PC-9 (cell line): ENCODE data around the gene TUBB2B. TPM values are rescaled to one million over a fixed set of nuclear protein-coding genes. Genes with fewer than 3 reads are reported as not detected.

Experiments used
- BruUV-seq: library from RNA; stranded (reverse); fragments of 400-500 nt; replicated peaks from 2 replicates; lab custom pipeline; 2021; lab: Mats Ljungman, UMichigan
- CTCF ChIA-PET: fragments of 300-600 bp; sonication (Branson Sonifier 250); formaldehyde crosslinking; loops from one replicate; lab custom pipeline; 2022; ENCODE audit warnings: antibody characterized with exemption; lab: Charles Lee
- POLR2A ChIA-PET: fragments of 300-600 bp; sonication (Branson Sonifier 250); formaldehyde crosslinking; loops from one replicate; lab custom pipeline; 2022; ENCODE audit warnings: antibody characterized with exemption; ENCODE audit not compliant: unreplicated experiment; lab: Charles Lee
- DNase-seq, 2 experiments: peaks; one replicate each; pipeline versions ENCODE4 v3.0.0 to v3.0.0-alpha.2; 2015 to 2022; ENCODE audit warnings: mixed read lengths in 1 of 2
- H2AFZ ChIP-seq: fragments of 200-600 bp; sonication (generic); 2 replicates; pipeline ENCODE4 v1.8.1; 2017; ENCODE audit warnings: antibody characterized with exemption
- H3F3A ChIP-seq: fragments of 200-600 bp; sonication (generic); 2 replicates; pipeline ENCODE4 v1.8.1; 2017; ENCODE audit warnings: antibody characterized with exemption, mild to moderate bottlenecking, low read depth; ENCODE audit not compliant: insufficient read depth
- H3K27ac ChIP-seq: fragments of 200-600 bp; sonication (generic); 2 replicates; pipeline ENCODE4 v1.6.1; 2016; ENCODE audit warnings: mixed run types
- H3K27me3 ChIP-seq: fragments of 200-600 bp; sonication (generic); 2 replicates; pipeline ENCODE4 v1.6.1; 2016; ENCODE audit warnings: low read depth, mixed run types; ENCODE audit not compliant: insufficient read depth
- H3K36me3 ChIP-seq: fragments of 200-600 bp; sonication (generic); 2 replicates; pipeline ENCODE4 v1.6.1; 2016; ENCODE audit warnings: low read depth, mixed run types
- H3K4me1 ChIP-seq: fragments of 200-600 bp; sonication (generic); replicated peaks from 2 replicates; pipeline ENCODE4 v1.6.1; 2016; ENCODE audit warnings: mixed run types; ENCODE audit not compliant: insufficient read depth
- H3K4me2 ChIP-seq: fragments of 200-600 bp; sonication (generic); 2 replicates; pipeline ENCODE4 v1.6.1; 2017; ENCODE audit warnings: mixed run types
- H3K4me3 ChIP-seq: fragments of 200-600 bp; sonication (generic); 2 replicates; pipeline ENCODE4 v1.6.1; 2016; ENCODE audit warnings: mixed run types
- H3K79me2 ChIP-seq: fragments of 200-600 bp; sonication (generic); 2 replicates; pipeline ENCODE4 v1.6.1; 2017; ENCODE audit warnings: low read depth, mixed run types
- H3K9me2 ChIP-seq: fragments of 200-600 bp; sonication (generic); 2 replicates; pipeline ENCODE4 v1.8.1; 2017; ENCODE audit warnings: mild to moderate bottlenecking; ENCODE audit not compliant: insufficient read depth
- H3K9me3 ChIP-seq: fragments of 200-600 bp; sonication (generic); 2 replicates; pipeline ENCODE4 v1.8.1; 2016; ENCODE audit warnings: low read depth; ENCODE audit not compliant: insufficient read depth
- H4K20me1 ChIP-seq: fragments of 200-600 bp; sonication (generic); 2 replicates; pipeline ENCODE4 v1.8.1; 2017; ENCODE audit not compliant: insufficient read depth
- EZH2 ChIP-seq: fragments of 200-600 bp; sonication (generic); IDR thresholded peaks from 2 replicates; pipeline ENCODE4 v1.8.0; 2017; ENCODE audit warnings: antibody characterized with exemption, low read depth
- intact Hi-C: fragments of 100-400 bp; cut with micrococcal nuclease; formaldehyde crosslinking; loops from one replicate; pipeline ENCODE4 v1.10.0; 2022; ENCODE audit not compliant: unreplicated experiment
- total RNA-seq: library from RNA; stranded (reverse); gene quantifications from 2 replicates; pipeline ENCODE4 v1.2.3, GENCODE V29; 2021
- TF ChIP-seq, protein P1 (sequence below): fragments of 200-600 bp; sonication (generic); conservative IDR thresholded peaks from 2 replicates; pipeline ENCODE4 v1.6.1; 2017; ENCODE audit warnings: mixed run types, antibody characterized with exemption, mild to moderate bottlenecking, moderate library complexity

Gene TUBB2B
- total RNA-seq, 1 experiment from 2014 or later: 1.3 TPM

DNA sequence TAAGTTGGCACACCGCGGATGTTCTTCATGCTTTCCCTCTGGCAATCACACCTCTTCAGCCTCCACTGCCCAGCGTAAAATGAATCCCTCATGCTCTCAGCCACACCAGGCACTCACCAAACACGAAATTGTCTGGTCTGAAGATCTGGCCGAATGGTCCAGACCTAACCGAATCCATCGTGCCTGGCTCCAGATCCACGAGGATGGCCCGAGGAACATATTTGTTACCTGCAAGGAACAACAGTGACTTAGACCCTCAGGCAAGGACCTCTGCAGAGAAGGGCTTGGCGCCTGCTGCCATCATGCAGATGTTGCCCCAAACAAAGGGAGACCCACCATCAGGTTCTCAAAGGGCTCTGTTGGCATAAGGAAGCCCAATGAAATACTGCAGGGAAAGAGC lies 1.4 kb downstream of the TUBB2B start:
- no peaks in the 10 kb centered on the region for H4K20me1 ChIP-seq
- no peak overlapping the region for H3K27ac ChIP-seq
- intact Hi-C loops: no loop called here
- no TSS peak for BruUV-seq
- no peaks in the 10 kb centered on the region for H3K79me2 ChIP-seq
- H3K9me2 ChIP-seq: no peaks in the 10 kb centered on the region
- CTCF ChIA-PET: no interaction called here
- peak overlapping the region; percentile 62; the same call in 1 of the 2 replicates for H3K4me3 ChIP-seq
- H3K36me3 ChIP-seq: no peaks in the 10 kb centered on the region
- DNase-seq: no peak
- TF ChIP-seq, protein P1, sequence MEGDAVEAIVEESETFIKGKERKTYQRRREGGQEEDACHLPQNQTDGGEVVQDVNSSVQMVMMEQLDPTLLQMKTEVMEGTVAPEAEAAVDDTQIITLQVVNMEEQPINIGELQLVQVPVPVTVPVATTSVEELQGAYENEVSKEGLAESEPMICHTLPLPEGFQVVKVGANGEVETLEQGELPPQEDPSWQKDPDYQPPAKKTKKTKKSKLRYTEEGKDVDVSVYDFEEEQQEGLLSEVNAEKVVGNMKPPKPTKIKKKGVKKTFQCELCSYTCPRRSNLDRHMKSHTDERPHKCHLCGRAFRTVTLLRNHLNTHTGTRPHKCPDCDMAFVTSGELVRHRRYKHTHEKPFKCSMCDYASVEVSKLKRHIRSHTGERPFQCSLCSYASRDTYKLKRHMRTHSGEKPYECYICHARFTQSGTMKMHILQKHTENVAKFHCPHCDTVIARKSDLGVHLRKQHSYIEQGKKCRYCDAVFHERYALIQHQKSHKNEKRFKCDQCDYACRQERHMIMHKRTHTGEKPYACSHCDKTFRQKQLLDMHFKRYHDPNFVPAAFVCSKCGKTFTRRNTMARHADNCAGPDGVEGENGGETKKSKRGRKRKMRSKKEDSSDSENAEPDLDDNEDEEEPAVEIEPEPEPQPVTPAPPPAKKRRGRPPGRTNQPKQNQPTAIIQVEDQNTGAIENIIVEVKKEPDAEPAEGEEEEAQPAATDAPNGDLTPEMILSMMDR: no peak
- TF ChIP-seq EZH2: no peak
- no peaks in the 10 kb centered on the region for H3K9me3 ChIP-seq
- 0 out of 2 replicates have a peak, but pooled peaks cover 4% of the 10 kb centered on the region for H3K4me1 ChIP-seq
- no peaks in the 10 kb centered on the region for H3F3A ChIP-seq
- H3K27me3 ChIP-seq: no peaks in the 10 kb centered on the region
- peak overlapping the region; percentile 80 for H3K4me2 ChIP-seq
- POLR2A ChIA-PET: no interaction called here
- H2AFZ ChIP-seq: no peak overlapping the region

DNA sequence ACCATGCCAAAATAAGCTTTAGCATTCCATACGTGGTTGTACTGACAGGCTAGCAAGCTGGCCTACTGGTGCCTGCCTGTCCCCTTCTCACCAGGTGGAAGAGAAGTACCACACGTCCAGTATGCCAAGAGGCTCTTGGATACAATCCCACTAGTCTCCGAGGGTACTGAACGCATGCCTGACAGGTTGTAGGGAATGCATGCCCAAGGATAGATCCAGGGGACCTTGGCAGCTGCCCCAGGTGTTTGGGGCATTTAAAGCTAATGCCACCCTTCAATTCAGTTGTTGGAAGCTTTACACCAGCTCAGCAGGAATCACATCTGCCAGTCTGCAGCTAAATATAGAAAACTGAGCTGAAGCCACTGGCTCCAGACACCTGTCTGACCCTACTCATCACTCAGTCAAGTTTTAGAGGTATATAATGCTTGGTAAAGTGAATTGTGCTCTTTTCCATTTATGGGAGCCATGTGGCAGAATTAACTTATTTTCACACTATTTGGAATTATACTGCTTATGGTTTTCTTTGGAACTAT lies 4.9 kb downstream of the TUBB2B start:
- intact Hi-C loops: no loop called here
- H4K20me1 ChIP-seq: no peaks in the 10 kb centered on the region

DNA sequence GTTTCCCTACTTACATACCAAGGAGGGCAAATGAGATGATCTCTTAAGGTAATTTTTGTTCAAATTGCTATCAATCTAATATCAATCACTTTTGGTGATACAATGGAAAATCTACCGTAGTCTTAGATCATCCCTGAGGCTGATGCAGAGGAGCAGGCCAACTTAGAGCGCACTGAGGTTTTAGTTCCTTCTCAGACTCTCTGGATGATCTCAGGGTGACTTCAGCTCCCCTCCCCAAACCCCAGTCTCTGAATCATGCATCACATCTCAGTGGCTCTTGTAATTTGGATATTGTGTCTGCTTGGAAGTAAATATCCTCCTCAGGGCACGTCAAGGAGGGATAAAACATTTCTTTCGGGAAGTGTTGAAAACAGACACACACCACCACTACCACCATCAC lies 5.9 kb downstream of the TUBB2B start:
- no peaks in the 10 kb centered on the region for H3K9me2 ChIP-seq
- TF ChIP-seq, protein P1: no peak
- no peak for TF ChIP-seq EZH2
- no peak overlapping the region for H3K4me3 ChIP-seq
- H3K27me3 ChIP-seq: no peaks in the 10 kb centered on the region
- H4K20me1 ChIP-seq: no peaks in the 10 kb centered on the region
- ChIA-PET POLR2A (no interaction called here), CTCF (no interaction called here)
- H3K4me1 ChIP-seq: 0 out of 2 replicates have a peak, but pooled peaks cover 2% of the 10 kb centered on the region
- intact Hi-C loops: no loop called here
- no TSS peak for BruUV-seq
- H3K36me3 ChIP-seq: no peaks in the 10 kb centered on the region
- H3K4me2 ChIP-seq: no peak overlapping the region
- no peaks in the 10 kb centered on the region for H3K9me3 ChIP-seq
- no peak overlapping the region for H2AFZ ChIP-seq
- no peak for DNase-seq
- no peak overlapping the region for H3K27ac ChIP-seq
- H3F3A ChIP-seq: no peaks in the 10 kb centered on the region
- no peaks in the 10 kb centered on the region for H3K79me2 ChIP-seq

More for the DNA sequence above, 4.9 kb downstream of the TUBB2B start:
- Histone ChIP-seq H3K4me1 (0 out of 2 replicates have a peak, but pooled peaks cover 4% of the 10 kb centered on the region), H3K27me3 (no peaks in the 10 kb centered on the region), H3K27ac (no peak overlapping the region), H3K9me2 (no peaks in the 10 kb centered on the region), H3K36me3 (no peaks in the 10 kb centered on the region), H3K9me3 (no peaks in the 10 kb centered on the region), H3K4me2 (no peak overlapping the region), H3K4me3 (no peak overlapping the region), H2AFZ (no peak overlapping the region), H3K79me2 (no peaks in the 10 kb centered on the region), H3F3A (no peaks in the 10 kb centered on the region)
- TF ChIP-seq, protein P1: no peak
- no peak for TF ChIP-seq EZH2
- ChIA-PET CTCF (interaction anchor here (0.7 kb wide), 1 partner anchor 29 kb away, joined by 3 read pairs; no protein-coding TSS in a partner anchor), POLR2A (no interaction called here)
- DNase-seq: no peak
- BruUV-seq: no TSS peak
